NCI-H2029 treated with DMSO at 0.1 percent for 48 hours (cell line): ENCODE measurements around the gene CFAP77.
A peak's percentile ranks its signal among the peaks of the same experiment; 100 is the strongest.

Source experiments
- DNase-seq: peaks from one replicate; lab custom pipeline; 2025; lab: John Stamatoyannopoulos, UW

CFAP77 gene

GRCh38 chr9:132517815-132518550, 108.0 kb downstream of the CFAP77 start:
- DNase-seq, result no peak

DNA sequence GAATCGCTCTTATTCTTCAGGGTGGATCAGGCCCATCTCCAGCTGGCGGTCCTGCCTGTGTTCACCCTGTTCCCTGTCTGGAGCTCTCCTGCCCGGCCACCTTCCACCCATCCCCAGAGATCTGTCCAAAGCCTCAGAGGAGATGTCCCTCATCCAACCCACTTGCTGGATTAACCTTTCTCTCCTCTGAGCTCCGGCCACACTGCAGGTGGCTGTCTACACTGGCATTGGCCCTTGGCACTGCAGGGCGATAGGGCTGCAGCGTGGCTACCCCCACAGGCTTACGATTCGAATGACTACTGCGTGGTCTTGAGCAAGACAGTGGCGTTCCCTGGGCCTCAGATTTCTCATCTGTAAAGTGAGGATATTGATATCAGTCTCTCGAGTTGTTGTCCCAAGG, 108.6 kb downstream of the CFAP77 start:
- DNase-seq, result no peak

GRCh38 chr9:132519033-132519432, 109.0 kb downstream of the CFAP77 start:
- DNase-seq, result no peak

DNA sequence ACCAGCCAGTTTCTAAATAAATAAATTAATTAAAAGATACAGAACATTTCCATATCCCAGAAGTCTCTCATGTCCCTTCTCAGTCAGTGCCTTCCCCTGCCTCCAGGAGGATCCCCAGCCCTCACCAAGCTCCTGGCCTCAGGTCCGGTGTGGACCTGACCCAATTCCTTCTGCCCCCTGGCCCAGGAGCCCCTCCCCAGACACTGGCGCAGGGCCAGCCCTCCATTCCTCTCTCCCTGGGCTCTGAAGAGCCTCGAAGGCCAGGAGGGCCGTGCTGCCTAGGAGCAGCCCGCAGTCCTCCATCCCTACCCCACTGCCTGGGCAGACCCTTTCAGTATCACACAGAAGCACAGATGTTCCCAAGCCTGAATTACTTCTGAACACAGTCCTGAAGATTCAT, 110.6 kb downstream of the CFAP77 start:
- DNase-seq, result no peak

- no peak for DNase-seq
Measured at GRCh38 chr9:132525308-132526023, 115.5 kb downstream of the CFAP77 start.

GRCh38 chr9:132531195-132531594, 121.2 kb downstream of the CFAP77 start:
- DNase-seq, result peak; percentile 30

GRCh38 chr9:132531710-132532570, 121.9 kb downstream of the CFAP77 start:
- no peak for DNase-seq

GRCh38 chr9:132534832-132535231, 124.8 kb downstream of the CFAP77 start:
- DNase-seq, result no peak

GRCh38 chr9:132536124-132536523, 126.1 kb downstream of the CFAP77 start:
- no peak for DNase-seq

DNA sequence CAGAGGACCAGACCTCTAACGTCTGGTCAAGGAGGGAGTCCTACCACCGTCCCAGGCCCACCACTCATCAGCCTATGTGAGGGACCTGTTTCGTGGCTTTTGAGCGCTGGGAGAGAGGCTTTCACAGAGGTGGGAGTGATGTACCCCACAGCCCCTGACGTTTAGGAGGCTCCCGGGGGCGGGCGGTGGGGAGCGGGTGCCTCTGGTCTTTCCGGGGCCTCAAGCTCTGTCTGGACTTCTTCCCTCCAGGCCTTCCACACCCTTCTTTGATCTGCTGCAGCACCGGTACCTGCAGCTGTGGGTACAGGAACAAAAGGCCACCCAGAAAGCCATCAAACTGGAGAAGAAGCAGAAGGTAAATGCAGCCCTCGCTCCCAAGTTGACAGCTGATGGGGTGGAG, 127.3 kb downstream of the CFAP77 start:
- no peak for DNase-seq

- DNase-seq, result no peak
Measured at GRCh38 chr9:132538071-132538470, 128.1 kb downstream of the CFAP77 start.

- DNase-seq, result no peak
Measured at GRCh38 chr9:132539096-132539495, 129.1 kb downstream of the CFAP77 start.

DNA sequence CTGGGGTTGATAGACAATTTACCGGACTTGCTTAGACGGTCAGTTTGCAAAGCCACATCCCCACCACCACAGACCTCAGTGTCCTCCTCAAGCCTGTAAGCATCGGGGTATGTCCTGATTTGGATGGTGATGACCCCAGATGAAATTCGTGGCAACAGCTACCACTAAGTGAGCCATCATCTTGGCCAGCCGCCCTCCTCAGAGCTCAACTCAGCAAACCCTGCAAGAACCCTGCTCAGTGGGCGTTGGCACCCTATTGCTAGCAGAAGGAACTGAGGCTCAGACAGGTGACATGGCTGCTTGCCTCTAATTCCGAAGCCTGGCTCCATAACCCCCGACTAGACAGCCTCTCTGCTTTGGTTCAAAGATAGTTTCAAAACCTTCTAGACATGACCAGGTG, 131.0 kb downstream of the CFAP77 start:
- DNase-seq, result no peak

DNA sequence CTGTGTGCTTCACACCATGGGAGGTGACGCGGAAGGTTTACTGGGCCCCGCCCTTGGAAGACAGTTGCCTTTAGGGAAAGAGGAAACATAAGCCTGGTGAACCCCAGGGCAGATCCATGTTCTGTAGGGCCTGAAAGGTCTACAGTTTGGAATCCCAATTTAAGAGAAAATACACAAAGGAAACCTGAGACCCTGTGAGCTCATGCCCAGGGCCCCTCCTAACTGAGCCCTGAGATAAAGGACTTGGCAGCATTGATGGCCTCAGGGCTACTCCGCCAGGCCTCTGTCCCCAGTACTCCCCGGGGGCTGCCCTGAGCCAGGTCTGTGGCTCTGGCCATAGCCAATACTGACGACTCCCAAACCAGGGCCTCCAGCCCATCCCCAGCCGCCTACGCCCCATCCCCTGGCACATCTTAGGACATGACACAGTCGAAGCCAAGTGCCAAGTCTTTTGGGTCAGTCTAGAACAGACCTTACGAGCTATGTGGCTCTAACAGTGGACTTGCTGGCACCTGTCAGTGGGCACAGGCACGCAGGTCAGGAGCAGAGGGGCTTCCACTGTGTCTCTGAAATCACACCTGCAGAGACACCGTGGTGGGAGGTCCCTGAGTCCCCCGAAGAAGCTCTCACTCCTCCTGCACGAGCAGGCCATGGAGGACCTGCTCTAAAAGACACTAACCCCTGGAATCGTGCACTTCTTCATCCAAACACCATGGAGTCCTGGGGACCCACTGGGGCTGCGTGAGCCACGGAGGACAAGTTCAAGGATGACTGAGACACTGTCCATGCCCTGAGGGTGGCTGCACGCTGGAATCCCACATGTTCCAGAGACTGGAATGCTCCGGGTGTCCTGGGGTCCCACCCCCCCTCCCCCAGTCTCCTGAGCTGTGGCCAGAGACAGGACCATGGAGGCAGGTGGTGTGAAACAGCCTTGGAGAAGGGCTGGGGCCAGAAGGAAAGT, 132.1 kb downstream of the CFAP77 start:
- DNase-seq, result no peak

DNA sequence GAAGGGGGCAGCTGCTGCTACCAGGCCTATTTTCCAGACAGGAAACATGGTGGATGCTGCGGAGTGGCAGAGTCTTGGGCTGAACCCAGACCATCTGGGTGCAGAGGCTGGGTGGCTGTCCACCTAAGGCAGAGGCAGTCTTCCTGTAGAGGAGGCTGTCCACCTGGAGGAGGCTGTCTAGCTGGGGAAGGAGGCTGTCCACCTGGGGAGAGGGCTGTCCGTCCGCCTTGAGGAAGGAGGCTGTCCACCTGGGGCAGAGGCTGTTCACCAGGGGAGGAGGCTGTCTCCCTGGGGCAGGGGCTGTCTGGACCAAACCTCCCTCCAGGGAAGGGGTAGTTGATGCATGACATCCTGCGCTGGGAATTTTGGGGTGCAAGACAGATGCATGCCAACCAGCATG, 133.2 kb downstream of the CFAP77 start:
- DNase-seq, result no peak

DNA sequence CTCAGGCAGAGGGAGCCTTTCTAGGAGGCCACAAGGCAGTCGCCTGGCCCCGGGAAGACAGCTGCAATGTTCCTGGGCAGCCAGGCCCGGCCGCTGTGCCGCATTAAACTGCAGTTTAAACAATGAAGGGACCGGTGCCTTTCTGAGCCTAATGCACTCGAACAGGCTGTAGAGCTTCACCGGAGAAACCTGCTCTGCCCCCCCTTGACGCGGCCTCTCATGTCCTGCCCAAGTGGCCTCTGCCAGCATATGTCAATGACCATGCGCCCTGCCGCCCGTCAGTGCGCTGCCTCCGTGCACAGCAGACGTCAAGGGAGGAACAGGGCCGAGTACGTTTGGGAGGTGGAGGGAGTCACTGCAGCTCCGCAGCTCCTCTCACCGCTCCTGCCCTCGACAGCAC, 133.9 kb downstream of the CFAP77 start:
- DNase-seq, result no peak

- no peak for DNase-seq
Measured at GRCh38 chr9:132545578-132545977, 135.6 kb downstream of the CFAP77 start.

GRCh38 chr9:132546148-132547051, 136.4 kb downstream of the CFAP77 start:
- DNase-seq, result peak; percentile 13

- no peak for DNase-seq
Measured at GRCh38 chr9:132547052-132547431, 137.0 kb downstream of the CFAP77 start.

GRCh38 chr9:132547436-132547835, 137.4 kb downstream of the CFAP77 start:
- no peak for DNase-seq
